Measurements from ENCODE around the gene GRK5.
"Not testable (repeated sequence)": the region's sequence is repeated elsewhere in the genome, so short reads cannot be mapped to it uniquely, and the experiment has no call there.

Gene GRK5

GRCh38 chr10:119248184-119248583 is 40.8 kb downstream of the GRK5 start:
- DNase-seq (ENCODE audit: low read depth in 2 of 2, low spot score in 1 of 2) = no peak

- no peak for DNase-seq (ENCODE audit: low read depth in 2 of 2, low spot score in 1 of 2)
These were observed 41.3 kb downstream of the GRK5 start for GRCh38 chr10:119248681-119249080.

GRCh38 chr10:119250641-119251314 is 43.4 kb downstream of the GRK5 start:
- DNase-seq (ENCODE audit: low read depth in 2 of 2, low spot score in 1 of 2) = no peak

DNA sequence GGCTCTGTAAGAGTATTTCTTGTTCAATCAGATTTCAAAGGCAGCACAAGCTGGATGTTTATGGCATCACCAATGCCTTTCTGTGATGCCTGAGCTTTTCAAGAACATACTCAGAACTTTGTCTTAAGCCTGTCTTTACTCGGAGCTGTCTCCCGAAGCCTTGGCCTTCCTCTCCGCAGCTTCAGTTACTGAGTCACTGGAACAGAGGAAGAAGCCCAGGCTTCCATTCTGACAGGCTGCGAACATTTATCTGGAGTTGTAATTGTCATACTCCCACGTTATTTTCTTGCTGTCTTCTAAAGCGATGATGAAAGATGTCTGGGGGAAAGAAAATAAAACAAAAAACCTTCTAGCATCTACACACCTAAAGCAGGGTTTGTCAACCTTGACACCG is 43.9 kb downstream of the GRK5 start:
- no peak for DNase-seq (ENCODE audit: low read depth in 2 of 2, low spot score in 1 of 2)

- DNase-seq (ENCODE audit: low read depth in 2 of 2, low spot score in 1 of 2) = no peak
These were observed 44.7 kb downstream of the GRK5 start for GRCh38 chr10:119252051-119252465.

DNA sequence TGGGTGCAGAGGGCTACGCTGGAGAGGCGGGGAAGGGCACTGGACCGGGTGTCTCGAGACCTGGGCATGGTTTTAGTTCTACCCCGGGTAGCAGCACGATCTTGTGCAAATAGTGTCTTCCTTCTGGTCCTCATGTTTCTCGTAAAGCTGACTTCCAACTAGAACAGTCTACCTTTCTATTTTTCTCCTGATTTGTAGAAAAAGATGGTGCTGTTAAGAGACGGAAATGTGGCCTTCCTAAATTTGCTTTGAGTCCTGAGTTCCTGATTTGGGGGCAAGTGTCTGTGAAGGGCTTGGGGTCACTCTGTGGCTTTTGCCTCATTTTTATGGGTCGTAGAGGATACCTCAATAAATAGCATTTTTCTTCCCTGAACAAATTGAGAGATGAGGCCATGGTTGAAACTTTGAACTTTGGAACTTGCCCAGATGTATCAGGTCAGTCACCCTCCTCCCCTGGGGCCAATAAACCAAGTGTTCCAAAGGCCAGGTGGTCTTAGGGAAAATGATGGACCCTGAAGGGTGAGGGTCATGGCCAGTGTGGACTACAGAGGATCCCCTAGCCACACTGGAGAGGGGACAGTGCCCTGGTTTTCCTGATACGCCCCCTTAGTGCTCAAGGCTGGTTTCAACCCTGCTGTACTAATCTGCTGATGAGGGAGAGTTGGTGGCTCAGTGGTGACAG is 45.2 kb downstream of the GRK5 start:
- DNase-seq (ENCODE audit: low read depth in 2 of 2, low spot score in 1 of 2) = no peak

GRCh38 chr10:119253433-119254174 is 46.2 kb downstream of the GRK5 start:
- no peak for DNase-seq (ENCODE audit: low read depth in 2 of 2, low spot score in 1 of 2)

DNA sequence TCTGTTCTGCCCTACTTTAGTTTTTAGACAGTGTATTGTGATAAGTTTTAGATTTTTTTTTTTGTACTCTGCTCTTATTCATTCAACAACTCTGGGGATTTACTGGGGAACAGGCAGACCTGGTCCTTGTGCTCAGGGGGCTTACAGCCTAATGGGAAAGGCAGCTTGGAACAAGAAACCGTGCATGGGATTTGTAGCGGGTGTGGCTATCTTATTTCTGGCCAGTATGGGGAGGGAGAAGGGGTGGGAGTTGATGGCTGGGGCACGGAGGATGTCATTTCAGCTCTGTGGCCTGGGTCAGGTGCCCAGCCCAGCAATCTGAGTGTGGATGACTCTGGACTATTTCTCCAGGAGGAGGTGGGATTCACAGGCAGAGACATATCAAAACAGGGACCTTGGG is 47.0 kb downstream of the GRK5 start:
- no peak for DNase-seq (ENCODE audit: low read depth in 2 of 2, low spot score in 1 of 2)

DNA sequence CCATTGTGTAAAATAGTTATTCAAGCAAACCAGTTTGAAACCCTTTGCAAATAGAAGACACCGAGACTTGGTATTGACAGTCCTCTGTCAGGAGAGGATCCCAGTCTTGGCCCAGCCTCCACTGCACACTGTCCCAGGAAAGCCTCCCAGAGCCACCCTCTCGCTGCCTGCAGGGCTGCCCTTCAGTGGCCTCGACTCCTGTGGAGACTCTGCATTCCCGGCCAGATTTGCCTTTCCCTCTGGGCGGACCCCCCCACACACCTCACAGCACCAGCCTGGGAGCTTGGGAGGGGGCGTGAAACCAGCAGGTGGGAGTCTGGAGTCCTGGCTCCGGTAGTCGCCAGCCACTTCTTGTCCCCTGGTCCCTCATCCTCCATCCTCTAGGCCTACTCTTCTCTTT is 48.7 kb downstream of the GRK5 start:
- DNase-seq (ENCODE audit: low read depth in 2 of 2, low spot score in 1 of 2) = no peak

GRCh38 chr10:119256897-119257296 is 49.5 kb downstream of the GRK5 start:
- DNase-seq (ENCODE audit: low read depth in 2 of 2, low spot score in 1 of 2) = no peak

GRCh38 chr10:119257899-119258419 is 50.6 kb downstream of the GRK5 start:
- DNase-seq (ENCODE audit: low read depth in 2 of 2, low spot score in 1 of 2) = no peak

DNA sequence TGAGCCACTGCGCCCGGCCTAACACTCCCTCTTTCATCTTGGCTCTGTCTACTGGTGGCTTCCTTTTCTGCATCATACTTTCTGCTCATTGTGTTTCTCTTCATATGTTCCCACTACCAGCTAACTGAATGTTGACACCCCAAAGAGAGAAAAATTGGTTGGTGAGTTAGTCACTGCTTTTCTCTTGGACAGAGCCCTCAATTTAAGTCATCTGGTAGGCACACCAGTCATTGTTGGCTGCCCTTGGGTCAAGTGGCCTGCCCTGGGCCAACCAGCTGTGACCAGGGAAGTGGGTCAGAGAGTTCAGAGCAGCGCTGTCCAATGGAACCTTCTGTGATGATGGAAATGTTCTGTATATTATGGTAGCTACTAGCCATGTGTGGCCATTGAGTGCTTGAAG is 52.0 kb downstream of the GRK5 start:
- DNase-seq (ENCODE audit: low read depth in 2 of 2, low spot score in 1 of 2) = no peak

DNA sequence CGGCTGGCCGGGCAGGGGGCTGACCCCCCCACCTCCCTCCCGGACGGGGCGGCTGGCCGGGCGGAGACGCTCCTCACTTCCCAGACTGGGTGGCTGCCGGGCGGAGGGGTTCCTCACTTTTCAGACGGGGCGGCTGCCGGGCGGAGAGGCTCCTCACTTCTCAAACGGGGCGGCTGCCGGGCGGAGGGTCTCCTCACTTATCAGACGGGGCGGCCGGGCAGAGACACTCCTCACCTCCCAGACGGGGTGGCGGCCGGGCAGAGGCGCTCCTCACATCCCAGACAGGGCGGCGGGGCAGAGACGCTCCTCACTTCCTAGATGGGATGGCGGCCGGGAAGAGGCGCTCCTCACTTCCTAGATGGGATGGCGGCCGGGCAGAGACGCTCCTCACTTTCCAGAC is 53.6 kb downstream of the GRK5 start:
- not testable (repeated sequence) for DNase-seq (ENCODE audit: low read depth in 2 of 2, low spot score in 1 of 2)

DNA sequence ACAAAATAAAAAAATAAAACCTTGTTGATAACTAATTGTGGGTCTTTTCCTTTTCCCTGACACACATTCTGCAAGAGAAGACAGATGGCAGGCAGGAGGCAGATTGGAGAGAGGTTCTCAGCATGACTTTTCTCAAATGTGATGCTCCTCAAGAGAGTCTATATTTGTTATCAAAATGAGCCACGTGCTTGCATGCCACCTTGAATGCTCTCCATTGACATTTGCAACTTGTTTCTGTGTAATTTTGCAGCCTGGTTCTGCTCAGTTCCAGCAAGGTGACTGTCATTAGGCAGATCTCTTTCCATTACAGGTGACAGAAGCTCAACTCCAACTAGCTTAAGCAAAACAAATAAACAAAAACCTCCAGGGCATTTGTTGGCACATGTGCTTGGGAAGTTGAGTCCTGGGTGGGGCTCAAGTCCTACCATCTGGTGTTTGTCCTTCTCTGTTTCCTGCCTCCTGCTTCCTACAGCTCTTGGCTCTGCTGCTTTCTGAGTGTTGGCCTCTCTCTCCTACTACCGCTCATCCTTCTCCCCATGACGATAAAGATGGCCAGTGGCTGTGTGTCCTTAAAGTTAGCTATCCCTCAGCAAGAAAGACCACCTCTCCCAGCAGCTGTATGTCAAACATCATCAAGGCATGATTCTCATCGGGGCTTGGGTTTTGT is 56.7 kb downstream of the GRK5 start:
- no peak for DNase-seq (ENCODE audit: low read depth in 2 of 2, low spot score in 1 of 2)

DNA sequence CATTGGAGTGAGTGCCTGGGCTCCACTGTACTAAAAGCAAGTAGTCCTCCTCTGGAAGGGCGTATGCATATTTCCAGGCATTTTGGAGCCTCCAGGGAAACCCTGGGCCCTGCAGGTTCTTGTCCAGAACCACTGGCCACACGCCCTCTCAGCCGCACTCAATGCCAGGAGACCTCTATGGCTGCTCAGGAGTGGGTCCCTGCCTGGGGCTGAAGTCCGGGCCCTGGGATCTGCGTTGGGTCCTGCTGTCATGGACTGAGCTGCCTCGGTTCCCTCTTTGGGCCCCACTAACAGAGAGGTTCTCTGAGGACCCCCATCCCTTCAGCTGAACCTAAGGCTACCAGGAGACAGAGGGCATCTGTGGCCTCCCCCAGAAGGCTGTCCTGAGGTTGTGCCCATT is 58.3 kb downstream of the GRK5 start:
- DNase-seq (ENCODE audit: low read depth in 2 of 2, low spot score in 1 of 2) = no peak

DNA sequence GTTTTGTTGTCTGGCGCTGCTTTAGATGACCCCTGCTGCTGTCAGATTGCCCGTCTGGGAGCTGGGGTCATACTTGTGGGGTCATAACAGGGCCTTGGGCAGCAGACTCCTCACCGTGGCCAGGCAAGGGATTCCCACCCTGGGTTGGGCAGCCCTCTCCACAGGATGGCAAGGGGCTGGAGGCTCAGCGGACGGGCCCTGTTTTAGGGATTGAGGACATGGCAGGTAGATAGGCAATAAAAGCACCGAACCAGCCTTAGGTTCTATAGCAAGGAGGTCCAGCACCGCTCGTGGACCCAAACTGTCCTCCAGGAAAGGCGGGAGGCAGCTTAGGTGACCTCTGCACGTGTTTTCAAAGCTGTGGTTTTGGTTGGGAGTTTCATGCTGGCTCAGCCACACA is 60.0 kb downstream of the GRK5 start:
- DNase-seq (ENCODE audit: low read depth in 2 of 2, low spot score in 1 of 2) = no peak

- no peak for DNase-seq (ENCODE audit: low read depth in 2 of 2, low spot score in 1 of 2)
These were observed 61.1 kb downstream of the GRK5 start for GRCh38 chr10:119268428-119268827.

DNA sequence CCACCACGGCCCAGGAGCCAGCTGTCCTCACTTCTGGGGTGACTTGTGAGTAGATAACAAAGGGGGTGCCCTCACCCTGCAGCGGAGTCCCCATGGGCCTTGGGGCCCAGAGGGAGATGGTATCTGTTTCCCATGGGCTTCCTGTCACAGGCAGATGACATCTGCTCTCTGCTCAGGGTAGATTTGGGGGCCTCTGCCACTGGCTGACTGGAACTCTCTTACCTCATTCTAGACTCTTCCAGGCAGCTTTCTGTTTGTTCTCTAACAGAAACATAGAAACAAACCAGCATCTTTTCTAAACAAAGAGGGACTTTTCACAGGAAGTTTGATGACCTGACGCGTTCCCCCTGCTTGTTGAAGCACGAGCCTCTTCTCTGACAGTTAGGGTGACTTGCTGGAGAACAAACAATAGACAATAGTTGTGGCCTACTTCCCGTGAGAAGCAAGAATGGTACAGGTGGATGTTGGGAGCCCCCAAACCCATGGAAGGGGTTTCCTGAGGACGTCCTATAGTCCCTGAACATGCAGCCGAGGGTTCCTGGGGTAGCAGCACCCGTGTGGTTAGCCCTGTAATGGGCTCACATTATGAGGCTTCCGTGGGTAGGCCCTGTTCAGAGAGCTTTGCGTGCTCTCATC is 61.6 kb downstream of the GRK5 start:
- peak; percentile 30 to 47 for DNase-seq (ENCODE audit: low read depth in 2 of 2, low spot score in 1 of 2)

GRCh38 chr10:119269737-119270136 is 62.4 kb downstream of the GRK5 start:
- no peak for DNase-seq (ENCODE audit: low read depth in 2 of 2, low spot score in 1 of 2)

GRCh38 chr10:119270762-119271366 is 63.5 kb downstream of the GRK5 start:
- DNase-seq (ENCODE audit: low read depth in 2 of 2, low spot score in 1 of 2) = peak in 1 of 2 donors; percentile 27

DNA sequence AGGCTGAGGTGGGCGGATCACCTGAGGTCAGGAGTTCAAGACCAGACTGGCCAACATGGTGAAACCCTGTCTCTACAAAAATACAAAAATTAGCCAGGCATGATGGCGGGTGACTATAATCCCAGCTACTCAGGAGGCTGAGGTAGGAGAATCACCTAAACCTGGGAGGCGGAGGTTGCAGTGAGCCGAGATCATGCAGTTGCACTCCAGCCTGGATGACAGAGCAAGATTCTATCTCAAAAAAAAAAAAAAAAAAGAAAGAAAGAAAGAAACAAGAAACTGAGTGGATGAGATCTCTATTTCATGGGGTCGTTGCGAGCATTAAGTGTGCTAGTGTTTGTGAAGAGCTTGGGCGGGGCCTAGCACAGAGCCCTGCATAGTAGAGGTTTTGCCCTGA is 65.0 kb downstream of the GRK5 start:
- DNase-seq (ENCODE audit: low read depth in 2 of 2, low spot score in 1 of 2) = not testable (repeated sequence)

Data from stimulated activated CD8-positive, alpha-beta memory T cell treated with anti-CD3 and anti-CD28 coated beads, Interleukin-4, amount 100 ng/mL, for 4 hours (primary cell).